ENCODE results near the gene S100A2. TPM values are rescaled to one million over a fixed set of nuclear protein-coding genes. Genes with fewer than 3 reads are reported as not detected.

Gene S100A2
- total and polyA plus RNA-seq, 2 of the 8 experiments (the other 6 are each of a cell fraction or from before 2014, with no cell fraction given) = 0.86 TPM; not detected in 1

DNA sequence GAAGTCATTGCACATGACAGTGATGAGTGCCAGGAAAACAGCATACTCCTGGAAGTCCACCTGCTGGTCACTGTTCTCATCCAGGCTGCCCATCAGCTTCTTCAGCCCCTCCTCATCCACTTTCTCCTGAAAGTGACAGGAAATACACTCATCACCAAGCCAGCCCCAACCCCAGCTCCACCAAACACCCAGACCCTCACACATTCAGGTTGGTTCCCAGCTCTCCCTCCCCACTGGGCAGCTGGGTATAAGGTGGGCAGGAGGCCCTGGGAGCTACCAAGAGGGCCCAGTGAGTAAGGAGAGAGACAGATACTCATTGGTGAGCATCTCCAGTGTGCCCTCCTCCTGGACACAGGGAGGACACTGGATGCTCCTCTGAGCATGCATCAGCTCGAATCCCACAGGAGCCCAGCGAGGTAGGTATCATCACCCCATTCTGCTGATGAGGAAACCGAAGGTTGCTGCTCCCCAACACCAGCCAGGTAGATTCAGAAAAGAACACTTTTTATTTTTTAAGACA is 4.1 kb downstream of the S100A2 start:
- H3K23me2 ChIP-seq (ENCODE audit: low read depth, low read length) = no peaks in the 10 kb centered on the region
- H3K9me3 ChIP-seq (ENCODE audit: insufficient read depth in 2 of 2, low read depth in 1 of 2, low read length in 1 of 2) = no peaks in the 10 kb centered on the region
- no peak overlapping the region for H4K8ac ChIP-seq (ENCODE audit: extremely low read depth, insufficient read depth, low read length)
- H2BK120ac ChIP-seq (replicated peaks; ENCODE audit: low read depth, low read length) = no peak overlapping the region
- H3K18ac ChIP-seq (ENCODE audit: extremely low read depth, low read length) = no peak overlapping the region
- H4K91ac ChIP-seq (replicated peaks; ENCODE audit: insufficient read length, low read length) = no peak overlapping the region
- H3K9ac ChIP-seq (replicated peaks in 1 of 4; ENCODE audit: extremely low read depth in 1 of 4, low read depth in 3 of 4, low read length in 3 of 4) = no peak overlapping the region
- no peak overlapping the region for H2AK5ac ChIP-seq (ENCODE audit: low read depth, low read length)
- H3K79me1 ChIP-seq (ENCODE audit: low read depth, low read length) = no peaks in the 10 kb centered on the region
- ChIA-PET CTCF (ENCODE audit: partially characterized antibody) (interaction anchor here (0.8 to 5.9 kb wide), 13 partner anchors 9 to 209 kb away, joined by 3 to 55 read pairs (median 5); partner anchors contain the start of genes S100A13, S100A14 and S100A6), POLR2A (ENCODE audit: partially characterized antibody) (interaction anchor here (0.7 to 1.0 kb wide), 3 partner anchors 9 to 37 kb away, joined by 3 read pairs; no protein-coding TSS in a partner anchor)
- H3K23ac ChIP-seq (ENCODE audit: insufficient read length) = no peak overlapping the region
- no peaks in the 10 kb centered on the region for H4K20me1 ChIP-seq (replicated peaks in 1 of 2; ENCODE audit: control insufficient read depth in 1 of 2, insufficient read depth in 2 of 2, low read length in 2 of 2)
- no peak overlapping the region for H3K4me3 ChIP-seq (ENCODE audit: extremely low read depth in 1 of 4, insufficient read depth in 2 of 4, low read depth in 3 of 4, low read length in 4 of 4)
- peaks cover 0 to 9% (median 7%) of the 10 kb centered on the region in 4 experiments; a peak in 6 of 7 replicates for H3K4me1 ChIP-seq (replicated peaks in 1 of 4; ENCODE audit: control insufficient read depth in 3 of 4, insufficient read depth in 4 of 4, low read length in 3 of 4)
- no peak overlapping the region for H2BK12ac ChIP-seq (ENCODE audit: low read depth, low read length)
- H2BK5ac ChIP-seq (ENCODE audit: low read depth, low read length) = no peak overlapping the region
- H3K56ac ChIP-seq (replicated peaks; ENCODE audit: insufficient read length, low read depth, low read length) = no peak overlapping the region
- no peak overlapping the region for H3K4ac ChIP-seq (replicated peaks; ENCODE audit: insufficient read length, low read depth, low read length)
- H2AFZ ChIP-seq (ENCODE audit: low read length) = no peak overlapping the region
- no peak overlapping the region for H3K27ac ChIP-seq (ENCODE audit: low read depth, low read length)
- no peak overlapping the region for H3K4me2 ChIP-seq (ENCODE audit: insufficient read depth in 1 of 2, low read depth in 2 of 2, low read length in 2 of 2)
- no peak overlapping the region for H3K14ac ChIP-seq (ENCODE audit: insufficient read length)
- WGBS, 2 experiments (ENCODE audit: extremely low coverage in 1 of 2, insufficient coverage in 1 of 2, insufficient read length in 1 of 2, insufficient replicate concordance in 2 of 2, low coverage in 1 of 2, low lambda C conversion rate in 2 of 2, missing lambda C conversion rate in 1 of 2) = 95% methylated on average over 3 of the region's 3 CpGs; no CpG with 5 or more reads in 1 of the 2 experiments
- no peak overlapping the region for H2BK15ac ChIP-seq (ENCODE audit: low read length)
- FAIRE-seq (no peak), DNase-seq (ENCODE audit: low read depth in 1 of 2, low spot score in 2 of 2) (no peak)
- H3K36me3 ChIP-seq (ENCODE audit: control insufficient read depth in 2 of 4, insufficient read depth in 4 of 4, low read length in 3 of 4) = no peaks in the 10 kb centered on the region
- H3K27me3 ChIP-seq (replicated peaks in 1 of 4; ENCODE audit: control insufficient read depth in 3 of 4, extremely low read depth in 1 of 4, insufficient read depth in 3 of 4, low read length in 3 of 4) = no peaks in the 10 kb centered on the region
- no peak overlapping the region for H2BK20ac ChIP-seq (ENCODE audit: low read length)
- no peak overlapping the region for H4K5ac ChIP-seq (ENCODE audit: insufficient read length, low read depth, low read length)
- H3K79me2 ChIP-seq (ENCODE audit: control insufficient read depth in 1 of 2, insufficient read depth in 2 of 2, low read length in 2 of 2) = no peaks in the 10 kb centered on the region
- TF ChIP-seq SIN3A (conservative IDR thresholded peaks at IDR 0.05 in 1 of 2, IDR thresholded peaks at IDR 0.05 in 1 of 2; ENCODE audit: low read depth in 1 of 2, low read length in 2 of 2) (no peak), SRF (IDR thresholded peaks at IDR 0.05; ENCODE audit: low read depth, low read length) (no peak), RNF2 (IDR thresholded peaks at IDR 0.05; ENCODE audit: borderline replicate concordance, low read depth, low read length, missing control alignments, poor library complexity, severe bottlenecking) (no peak), RBBP5 (IDR thresholded peaks at IDR 0.05; ENCODE audit: borderline replicate concordance, low read depth, low read length) (no peak), CHD1 (IDR thresholded peaks at IDR 0.05; ENCODE audit: low read depth, low read length) (no peak), TAF1 (IDR thresholded peaks at IDR 0.05; ENCODE audit: low read depth, low read length) (no peak), TEAD4 (IDR thresholded peaks at IDR 0.05; ENCODE audit: low read depth, low read length) (no peak), SIX5 (IDR thresholded peaks at IDR 0.05; ENCODE audit: low read depth, low read length) (no peak)
- TF ChIP-seq, protein P1, sequence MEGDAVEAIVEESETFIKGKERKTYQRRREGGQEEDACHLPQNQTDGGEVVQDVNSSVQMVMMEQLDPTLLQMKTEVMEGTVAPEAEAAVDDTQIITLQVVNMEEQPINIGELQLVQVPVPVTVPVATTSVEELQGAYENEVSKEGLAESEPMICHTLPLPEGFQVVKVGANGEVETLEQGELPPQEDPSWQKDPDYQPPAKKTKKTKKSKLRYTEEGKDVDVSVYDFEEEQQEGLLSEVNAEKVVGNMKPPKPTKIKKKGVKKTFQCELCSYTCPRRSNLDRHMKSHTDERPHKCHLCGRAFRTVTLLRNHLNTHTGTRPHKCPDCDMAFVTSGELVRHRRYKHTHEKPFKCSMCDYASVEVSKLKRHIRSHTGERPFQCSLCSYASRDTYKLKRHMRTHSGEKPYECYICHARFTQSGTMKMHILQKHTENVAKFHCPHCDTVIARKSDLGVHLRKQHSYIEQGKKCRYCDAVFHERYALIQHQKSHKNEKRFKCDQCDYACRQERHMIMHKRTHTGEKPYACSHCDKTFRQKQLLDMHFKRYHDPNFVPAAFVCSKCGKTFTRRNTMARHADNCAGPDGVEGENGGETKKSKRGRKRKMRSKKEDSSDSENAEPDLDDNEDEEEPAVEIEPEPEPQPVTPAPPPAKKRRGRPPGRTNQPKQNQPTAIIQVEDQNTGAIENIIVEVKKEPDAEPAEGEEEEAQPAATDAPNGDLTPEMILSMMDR (IDR thresholded peaks at IDR 0.05; ENCODE audit: control extremely low read depth in 1 of 3, insufficient read depth in 1 of 3, low read depth in 1 of 3, low read length in 3 of 3) = no peak
